ENCODE results near the gene NR3C1. TPM values are rescaled to one million over a fixed set of nuclear protein-coding genes. Genes with fewer than 3 reads are reported as not detected.

The NR3C1 gene
- total RNA-seq, 3 donors from 2014 or later (not counting 1 experiment from before 2014, with no cell fraction given): 147 to 168 (median 165) TPM

DNA sequence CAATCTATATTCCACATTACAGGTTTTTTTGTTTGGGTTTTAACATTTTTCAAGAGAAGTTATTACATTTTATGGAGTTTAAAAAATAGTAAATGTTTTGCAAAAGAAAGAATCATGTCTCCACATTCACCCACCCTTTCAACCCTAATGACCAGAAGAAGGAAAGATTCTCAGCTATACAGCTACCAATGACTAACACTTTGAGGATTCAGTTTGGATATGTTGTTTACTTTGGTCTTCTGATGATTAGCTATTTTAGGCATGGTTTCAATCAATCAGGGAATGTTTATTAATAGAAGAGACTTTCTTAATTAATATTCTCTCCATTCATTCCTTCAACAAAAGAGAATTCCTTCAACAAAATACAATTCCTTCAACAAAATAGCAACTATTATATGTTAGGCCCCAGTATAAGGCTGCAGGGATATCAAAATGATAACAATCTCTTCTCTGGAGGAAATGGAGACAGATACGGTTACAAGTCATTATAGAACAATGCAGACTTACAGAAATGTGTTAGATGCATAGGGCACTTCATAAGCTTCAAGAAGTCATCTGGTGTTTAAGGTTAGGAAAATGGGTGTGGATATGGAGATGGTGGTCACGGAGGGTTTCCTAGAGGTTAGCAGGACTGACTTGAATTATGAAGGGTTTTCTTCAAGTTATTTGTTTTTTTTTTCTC lies 9.3 kb upstream of the NR3C1 start:
- Mint-ChIP-seq H3K27me3 (ENCODE audit: low read depth in 2 of 2) (peaks cover 6 to 24% of the 10 kb centered on the region in 2 donors), H3K4me1 (no peaks in the 10 kb centered on the region), H3K36me3 (no peaks in the 10 kb centered on the region), H3K4me3 (no peak overlapping the region), H3K9me3 (no peaks in the 10 kb centered on the region), H3K27ac (no peak overlapping the region)
- no peak for DNase-seq
- no peaks in the 10 kb centered on the region for H3K9me3 ChIP-seq (ENCODE audit: control insufficient read depth, insufficient read depth, low read length)
- intact Hi-C loops (cut with micrococcal nuclease): no loop called here
- 82% methylated on average over 2 of the region's 2 CpGs for WGBS (ENCODE audit: insufficient coverage)
- ATAC-seq: no peak
- H3K4me1 ChIP-seq (ENCODE audit: control insufficient read depth, insufficient read depth, low read length): no peaks in the 10 kb centered on the region
- H3K4me3 ChIP-seq (ENCODE audit: low read length): no peak overlapping the region
- no peak overlapping the region for H3K27ac ChIP-seq (ENCODE audit: low read length)
- TF ChIP-seq, protein P1, sequence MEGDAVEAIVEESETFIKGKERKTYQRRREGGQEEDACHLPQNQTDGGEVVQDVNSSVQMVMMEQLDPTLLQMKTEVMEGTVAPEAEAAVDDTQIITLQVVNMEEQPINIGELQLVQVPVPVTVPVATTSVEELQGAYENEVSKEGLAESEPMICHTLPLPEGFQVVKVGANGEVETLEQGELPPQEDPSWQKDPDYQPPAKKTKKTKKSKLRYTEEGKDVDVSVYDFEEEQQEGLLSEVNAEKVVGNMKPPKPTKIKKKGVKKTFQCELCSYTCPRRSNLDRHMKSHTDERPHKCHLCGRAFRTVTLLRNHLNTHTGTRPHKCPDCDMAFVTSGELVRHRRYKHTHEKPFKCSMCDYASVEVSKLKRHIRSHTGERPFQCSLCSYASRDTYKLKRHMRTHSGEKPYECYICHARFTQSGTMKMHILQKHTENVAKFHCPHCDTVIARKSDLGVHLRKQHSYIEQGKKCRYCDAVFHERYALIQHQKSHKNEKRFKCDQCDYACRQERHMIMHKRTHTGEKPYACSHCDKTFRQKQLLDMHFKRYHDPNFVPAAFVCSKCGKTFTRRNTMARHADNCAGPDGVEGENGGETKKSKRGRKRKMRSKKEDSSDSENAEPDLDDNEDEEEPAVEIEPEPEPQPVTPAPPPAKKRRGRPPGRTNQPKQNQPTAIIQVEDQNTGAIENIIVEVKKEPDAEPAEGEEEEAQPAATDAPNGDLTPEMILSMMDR (IDR thresholded peaks at IDR 0.05): no peak
- H3K27me3 ChIP-seq (ENCODE audit: control insufficient read depth, insufficient read depth, low read length): no peaks in the 10 kb centered on the region
- no peaks in the 10 kb centered on the region for H3K36me3 ChIP-seq (ENCODE audit: control insufficient read depth, insufficient read depth, low read length)

DNA sequence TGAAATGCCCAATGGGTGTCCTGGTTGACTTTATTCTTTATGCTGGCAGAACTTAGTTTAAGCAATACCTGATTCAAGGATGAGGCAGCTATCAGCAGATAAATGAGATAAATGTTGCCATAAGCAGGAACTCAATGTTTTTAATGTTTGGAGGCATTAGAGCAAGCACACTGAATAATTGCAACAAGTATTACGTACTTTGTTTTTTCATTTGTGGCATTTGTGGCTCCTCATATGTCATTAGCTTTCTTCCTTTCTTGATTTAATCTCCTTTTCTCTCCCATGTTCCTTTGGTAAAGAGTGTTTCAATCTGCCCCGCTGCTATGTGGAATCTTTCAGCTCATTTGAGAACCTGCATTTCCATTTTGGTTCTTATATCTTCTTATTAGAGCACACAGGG lies 6.4 kb upstream of the NR3C1 start:
- Mint-ChIP-seq H3K4me3 (no peak overlapping the region), H3K27ac (no peak overlapping the region), H3K27me3 (ENCODE audit: low read depth in 2 of 2) (peaks cover 3 to 11% of the 10 kb centered on the region in 2 donors), H3K4me1 (peaks cover 10 to 16% of the 10 kb centered on the region in 2 donors), H3K36me3 (no peaks in the 10 kb centered on the region), H3K9me3 (no peaks in the 10 kb centered on the region)
- ATAC-seq (peak in 1 of 3 donors; percentile 28), DNase-seq (peak in 1 of 2 donors; percentile 47)
- intact Hi-C loops (cut with micrococcal nuclease): loop anchor here (10.0 kb wide), 2 partner anchors 415 to 775 kb away; no protein-coding TSS in a partner anchor
- Histone ChIP-seq H3K27me3 (ENCODE audit: control insufficient read depth, insufficient read depth, low read length) (no peaks in the 10 kb centered on the region), H3K36me3 (ENCODE audit: control insufficient read depth, insufficient read depth, low read length) (no peaks in the 10 kb centered on the region), H3K9me3 (ENCODE audit: control insufficient read depth, insufficient read depth, low read length) (no peaks in the 10 kb centered on the region), H3K4me3 (ENCODE audit: low read length) (no peak overlapping the region), H3K4me1 (ENCODE audit: control insufficient read depth, insufficient read depth, low read length) (peaks cover 5% of the 10 kb centered on the region), H3K27ac (ENCODE audit: low read length) (no peak overlapping the region)
- TF ChIP-seq, protein P1 (IDR thresholded peaks at IDR 0.05): no peak
- 100% methylated on average over 1 of the region's 2 CpGs for WGBS (ENCODE audit: insufficient coverage)

DNA sequence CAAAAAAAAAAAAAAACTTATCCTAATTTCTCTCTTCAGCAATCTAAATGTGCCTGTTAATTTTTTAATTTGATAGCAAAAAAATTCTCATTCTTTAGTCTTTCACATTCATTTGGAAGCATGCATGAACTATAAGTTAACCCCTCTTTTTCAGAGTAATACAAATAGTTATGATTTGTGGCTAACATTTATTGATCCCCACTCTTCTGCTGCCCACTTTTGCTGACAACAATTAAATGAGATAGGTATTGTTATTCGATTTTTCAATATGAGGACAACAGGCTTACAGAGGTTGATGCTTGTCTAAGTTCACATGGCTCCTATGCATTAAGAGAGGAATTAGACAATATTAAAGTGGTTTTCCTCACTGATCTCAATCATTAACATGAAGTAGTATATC lies 2.9 kb upstream of the NR3C1 start:
- H3K4me3 ChIP-seq (ENCODE audit: low read length): no peak overlapping the region
- H3K27me3 ChIP-seq (ENCODE audit: control insufficient read depth, insufficient read depth, low read length): no peaks in the 10 kb centered on the region
- Mint-ChIP-seq H3K9me3 (no peaks in the 10 kb centered on the region), H3K27me3 (ENCODE audit: low read depth in 2 of 2) (peaks cover 3 to 11% of the 10 kb centered on the region in 2 donors), H3K27ac (peak overlapping the region; percentile 97 to 99), H3K4me1 (peaks cover 24 to 31% of the 10 kb centered on the region in 2 donors), H3K36me3 (no peaks in the 10 kb centered on the region), H3K4me3 (peak overlapping the region; percentile 81)
- DNase-seq: no peak
- intact Hi-C loops (cut with micrococcal nuclease): loop anchor here (10.0 kb wide), 2 partner anchors 418 to 778 kb away; no protein-coding TSS in a partner anchor
- no peaks in the 10 kb centered on the region for H3K36me3 ChIP-seq (ENCODE audit: control insufficient read depth, insufficient read depth, low read length)
- no peak for ATAC-seq
- H3K9me3 ChIP-seq (ENCODE audit: control insufficient read depth, insufficient read depth, low read length): no peaks in the 10 kb centered on the region
- H3K4me1 ChIP-seq (ENCODE audit: control insufficient read depth, insufficient read depth, low read length): peaks cover 9% of the 10 kb centered on the region
- no peak overlapping the region for H3K27ac ChIP-seq (ENCODE audit: low read length)
- 100% methylated on average over 1 of the region's 1 CpG for WGBS (ENCODE audit: insufficient coverage)
- TF ChIP-seq, protein P1 (IDR thresholded peaks at IDR 0.05): no peak

DNA sequence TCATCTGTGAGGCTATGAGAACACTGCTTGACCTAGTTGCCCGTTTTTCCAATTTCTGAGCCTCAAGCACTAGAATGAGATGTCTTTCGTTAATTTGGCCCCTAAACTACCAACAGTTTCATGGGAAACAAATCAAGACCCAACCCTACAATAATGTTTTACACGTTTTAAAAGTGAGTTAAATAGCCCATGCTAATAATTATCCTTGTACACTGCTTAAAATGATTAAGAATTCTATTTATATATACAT lies 2.3 kb upstream of the NR3C1 start:
- Mint-ChIP-seq H3K27me3 (ENCODE audit: low read depth in 2 of 2) (peaks cover 3 to 11% of the 10 kb centered on the region in 2 donors), H3K27ac (peak overlapping the region; percentile 97 to 99), H3K4me3 (peak overlapping the region; percentile 97), H3K9me3 (no peaks in the 10 kb centered on the region), H3K36me3 (no peaks in the 10 kb centered on the region), H3K4me1 (peaks cover 30 to 37% of the 10 kb centered on the region in 2 donors)
- 67% methylated on average over 2 of the region's 3 CpGs for WGBS (ENCODE audit: insufficient coverage)
- peaks cover 12% of the 10 kb centered on the region for H3K4me1 ChIP-seq (ENCODE audit: control insufficient read depth, insufficient read depth, low read length)
- H3K27ac ChIP-seq (ENCODE audit: low read length): peak overlapping the region; percentile 95
- peak overlapping the region; percentile 69 for H3K4me3 ChIP-seq (ENCODE audit: low read length)
- H3K9me3 ChIP-seq (ENCODE audit: control insufficient read depth, insufficient read depth, low read length): no peaks in the 10 kb centered on the region
- no peaks in the 10 kb centered on the region for H3K27me3 ChIP-seq (ENCODE audit: control insufficient read depth, insufficient read depth, low read length)
- H3K36me3 ChIP-seq (ENCODE audit: control insufficient read depth, insufficient read depth, low read length): peaks cover under 1% of the 10 kb centered on the region
- intact Hi-C loops (cut with micrococcal nuclease): loop anchor here (2.0 to 10.0 kb wide), 3 partner anchors 403 to 779 kb away; no protein-coding TSS in a partner anchor
- DNase-seq (no peak), ATAC-seq (no peak)
- TF ChIP-seq, protein P1 (IDR thresholded peaks at IDR 0.05): no peak

Data from natural killer cell (primary cell).